ENCODE measurements around the gene CCNI2. TPM values are rescaled to one million over a fixed set of nuclear protein-coding genes. Genes with fewer than 3 reads are reported as not detected.

Gene CCNI2
- total and polyA plus RNA-seq, 2 donors (not counting 3 experiments of a cell fraction or from before 2014, with no cell fraction given): 0.25 to 0.53 TPM

DNA sequence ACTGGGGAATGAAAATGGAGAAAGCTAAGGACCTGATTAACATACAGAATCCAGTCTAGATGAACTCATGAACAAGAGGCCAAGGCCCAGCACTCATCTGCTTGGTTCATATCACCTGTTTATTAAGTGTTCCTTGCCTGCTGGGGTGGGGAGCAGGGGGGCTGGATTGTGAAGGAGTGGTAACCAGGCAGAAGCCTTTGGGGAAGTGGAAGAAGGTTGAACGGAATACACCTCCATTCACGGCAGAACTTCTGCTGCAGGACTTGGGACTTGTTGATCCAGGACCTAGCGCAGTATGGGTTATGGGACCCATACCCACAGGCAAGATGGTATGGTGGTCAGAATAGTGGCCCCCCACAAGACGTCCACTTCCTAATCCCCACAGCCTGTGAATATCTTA is 38.6 kb downstream of the CCNI2 start:
- peaks cover 12% of the 10 kb centered on the region for H3K4me1 ChIP-seq (ENCODE audit: control insufficient read depth, extremely low read depth, insufficient read depth, low read length)
- no peaks in the 10 kb centered on the region for H3K9me3 ChIP-seq (replicated peaks; ENCODE audit: control insufficient read depth, insufficient read depth, low read length)
- no peak overlapping the region for H3K4me3 ChIP-seq (replicated peaks in 1 of 3; ENCODE audit: insufficient read depth in 1 of 3, low read depth in 1 of 3, low read length in 3 of 3)
- no peak overlapping the region for H2AFZ ChIP-seq (ENCODE audit: low read depth, low read length)
- no peaks in the 10 kb centered on the region for H3K79me2 ChIP-seq (ENCODE audit: control insufficient read depth, insufficient read depth, low read length)
- dilution Hi-C loops (cut with MboI; ENCODE audit: extremely low pct_ligation_motif_present, low sequenced_read_pairs): no loop called here
- no peak overlapping the region for H3K9ac ChIP-seq (replicated peaks; ENCODE audit: extremely low read depth, insufficient read depth, low read length)
- ChIA-PET CTCF (interaction anchor here (1.2 to 1.9 kb wide), 2 partner anchors 12 to 34 kb away, joined by 4 to 11 read pairs; no protein-coding TSS in a partner anchor), POLR2A (no interaction called here)
- no peak overlapping the region for H3K4me2 ChIP-seq (ENCODE audit: insufficient read depth, low read length)
- no peak overlapping the region for H3K27ac ChIP-seq (ENCODE audit: insufficient read depth, low read depth, low read length)
- no peak for DNase-seq (ENCODE audit: low read depth, low spot score)
- no peaks in the 10 kb centered on the region for H4K20me1 ChIP-seq (replicated peaks; ENCODE audit: control insufficient read depth, extremely low read depth, insufficient read depth, low read length)
- BruUV-seq (replicated peaks): no TSS peak
- TF ChIP-seq FOS (IDR thresholded peaks at IDR 0.05; ENCODE audit: borderline replicate concordance, insufficient read depth, low read length) (no peak), JUN (IDR thresholded peaks at IDR 0.05; ENCODE audit: borderline replicate concordance, insufficient read depth, insufficient read length, low read depth) (no peak), EZH2 (IDR thresholded peaks at IDR 0.05; ENCODE audit: borderline replicate concordance, low read depth, low read length, severe bottlenecking) (no peak), GATA2 (IDR thresholded peaks at IDR 0.05; ENCODE audit: insufficient read depth, insufficient read length, low read depth, low read length) (no peak), POLR2A (IDR thresholded peaks at IDR 0.05; ENCODE audit: low read depth, low read length) (no peak), MYC (IDR thresholded peaks at IDR 0.05; ENCODE audit: low read depth, low read length) (no peak)
- TF ChIP-seq, protein P1, sequence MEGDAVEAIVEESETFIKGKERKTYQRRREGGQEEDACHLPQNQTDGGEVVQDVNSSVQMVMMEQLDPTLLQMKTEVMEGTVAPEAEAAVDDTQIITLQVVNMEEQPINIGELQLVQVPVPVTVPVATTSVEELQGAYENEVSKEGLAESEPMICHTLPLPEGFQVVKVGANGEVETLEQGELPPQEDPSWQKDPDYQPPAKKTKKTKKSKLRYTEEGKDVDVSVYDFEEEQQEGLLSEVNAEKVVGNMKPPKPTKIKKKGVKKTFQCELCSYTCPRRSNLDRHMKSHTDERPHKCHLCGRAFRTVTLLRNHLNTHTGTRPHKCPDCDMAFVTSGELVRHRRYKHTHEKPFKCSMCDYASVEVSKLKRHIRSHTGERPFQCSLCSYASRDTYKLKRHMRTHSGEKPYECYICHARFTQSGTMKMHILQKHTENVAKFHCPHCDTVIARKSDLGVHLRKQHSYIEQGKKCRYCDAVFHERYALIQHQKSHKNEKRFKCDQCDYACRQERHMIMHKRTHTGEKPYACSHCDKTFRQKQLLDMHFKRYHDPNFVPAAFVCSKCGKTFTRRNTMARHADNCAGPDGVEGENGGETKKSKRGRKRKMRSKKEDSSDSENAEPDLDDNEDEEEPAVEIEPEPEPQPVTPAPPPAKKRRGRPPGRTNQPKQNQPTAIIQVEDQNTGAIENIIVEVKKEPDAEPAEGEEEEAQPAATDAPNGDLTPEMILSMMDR (IDR thresholded peaks at IDR 0.05; ENCODE audit: extremely low read depth in 1 of 2, insufficient read depth in 1 of 2, low read depth in 1 of 2, low read length in 2 of 2): no peak
- TF ChIP-seq, protein P2, sequence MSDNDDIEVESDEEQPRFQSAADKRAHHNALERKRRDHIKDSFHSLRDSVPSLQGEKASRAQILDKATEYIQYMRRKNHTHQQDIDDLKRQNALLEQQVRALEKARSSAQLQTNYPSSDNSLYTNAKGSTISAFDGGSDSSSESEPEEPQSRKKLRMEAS (IDR thresholded peaks at IDR 0.05; ENCODE audit: insufficient read depth, insufficient read length): no peak
- no peak for FAIRE-seq
- no peaks in the 10 kb centered on the region for H3K36me3 ChIP-seq (ENCODE audit: control insufficient read depth in 2 of 2, extremely low read depth in 1 of 2, insufficient read depth in 2 of 2, low read length in 2 of 2)
- H3K27me3 ChIP-seq (ENCODE audit: control insufficient read depth in 2 of 2, insufficient read depth in 2 of 2, low read length in 2 of 2): no peaks in the 10 kb centered on the region
- H3K9me1 ChIP-seq (replicated peaks; ENCODE audit: control insufficient read depth, extremely low read depth, insufficient read depth, low read length): no peaks in the 10 kb centered on the region
- intact Hi-C loops (cut with micrococcal nuclease): no loop called here
